AG08396 (cell line): ENCODE results near the gene MAGEB18.

ENCODE experiments used
- DNase-seq: peaks from one replicate; pipeline ENCODE4 v3.0.0; 2012; ENCODE audit warnings: low spot score, mixed read lengths

MAGEB18 gene

DNA sequence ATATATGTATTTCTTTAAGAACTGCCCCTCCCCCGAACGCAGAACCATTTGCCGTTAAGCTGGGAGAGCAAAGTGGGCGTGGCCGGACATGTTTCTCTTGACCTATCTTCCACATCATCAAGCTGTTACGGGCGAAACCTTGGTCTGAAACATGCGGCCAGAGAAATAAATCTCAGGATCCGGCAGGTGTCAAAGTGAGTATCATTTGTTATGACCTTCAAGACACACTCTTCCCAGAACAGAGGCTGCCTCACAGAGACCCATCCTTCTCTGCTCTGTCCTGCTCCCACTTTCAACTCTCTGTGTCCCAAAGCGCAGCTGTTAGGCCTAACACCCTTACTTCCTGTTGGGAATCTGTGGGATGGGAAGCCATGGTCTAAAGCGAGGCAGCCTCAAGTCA is at the start of gene MAGEB18:
TSS of gene MAGEB18 (plus strand) at position 70 of the 400 bp plus-strand sequence. CDS start 643 bp downstream, outside the sequence.
- no peak for DNase-seq

DNA sequence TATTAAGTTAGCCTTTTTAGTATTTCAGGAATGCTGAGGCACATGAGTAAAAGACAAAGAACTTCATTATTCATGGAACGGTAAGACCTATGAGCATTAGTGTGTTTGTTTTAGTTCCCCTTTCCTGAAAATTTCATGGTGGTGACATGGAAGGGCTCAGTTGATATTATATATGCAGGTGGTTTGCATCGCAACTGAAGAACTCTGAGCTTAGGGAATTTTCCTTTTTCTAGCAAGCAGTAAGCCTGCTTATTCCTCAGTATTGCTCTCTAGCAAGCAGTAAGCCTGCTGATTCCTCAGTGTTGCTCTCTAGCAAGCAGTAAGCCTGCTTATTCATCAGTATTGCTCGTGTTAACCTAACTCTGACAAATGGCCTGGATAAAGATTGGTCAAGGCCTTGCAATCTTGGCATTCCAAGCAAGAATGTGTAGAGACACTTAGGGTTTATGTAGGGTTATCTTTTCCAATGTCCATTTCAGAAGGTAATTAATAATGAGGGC is 37.7 kb upstream of the MAGEB18 start:
- DNase-seq, result no peak

DNA sequence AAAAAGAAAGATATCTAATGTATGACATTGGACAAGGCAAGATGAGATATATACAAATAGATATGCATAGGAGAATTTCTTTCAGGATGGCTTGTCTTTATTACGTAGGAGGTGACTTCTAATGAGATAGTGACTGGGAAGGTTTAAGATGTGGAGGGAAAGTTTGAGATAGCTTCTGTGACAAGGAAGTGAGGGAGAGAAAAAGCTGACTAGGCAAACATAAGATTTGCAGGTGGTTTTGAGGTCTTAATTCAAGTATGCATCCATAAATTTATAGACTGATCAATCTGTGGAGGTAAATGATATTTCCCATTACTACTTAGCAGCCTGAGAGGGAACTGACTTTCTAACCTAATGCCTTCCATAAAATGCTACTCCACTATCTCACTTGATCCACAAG is 29.0 kb upstream of the MAGEB18 start:
- DNase-seq, result no peak

DNA sequence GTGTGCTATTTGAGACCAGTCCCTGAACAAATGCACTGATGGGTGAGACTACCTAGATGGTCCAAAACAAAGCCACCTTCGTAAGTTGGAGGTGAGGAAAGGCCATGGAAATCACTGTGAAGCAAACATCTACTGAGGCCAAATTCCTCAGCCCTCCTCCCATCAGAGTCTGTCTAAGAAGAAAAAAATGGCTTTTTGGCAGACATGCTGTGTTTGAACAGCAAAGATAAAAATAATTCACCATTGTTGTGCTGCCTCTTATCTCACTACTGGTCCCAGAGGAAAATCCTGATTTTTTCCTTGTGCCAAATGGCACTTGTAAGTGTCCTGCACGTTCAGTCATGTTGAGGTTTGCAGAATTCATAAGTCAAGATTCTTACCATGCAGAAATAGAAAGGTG is 7.9 kb downstream of the MAGEB18 start:
- DNase-seq, result no peak

DNA sequence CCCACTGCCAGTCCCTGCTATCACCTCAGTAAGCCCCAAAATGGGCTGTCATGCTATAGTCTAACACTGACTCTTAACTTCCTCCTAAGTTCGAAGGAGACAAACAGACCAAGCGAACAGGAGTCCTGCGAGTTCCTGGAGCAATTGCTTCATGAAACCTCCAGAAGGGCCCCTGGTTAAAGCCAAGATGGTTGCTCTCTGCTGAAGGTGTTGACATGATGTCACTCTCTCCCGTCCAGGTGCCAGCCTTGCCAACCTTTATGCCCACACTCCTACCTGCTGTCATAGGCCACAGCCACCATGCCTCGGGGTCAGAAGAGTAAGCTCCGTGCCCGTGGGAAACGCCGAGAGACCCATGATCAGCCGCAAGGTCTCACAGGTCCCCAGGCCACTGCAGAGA is 22.2 kb downstream of the MAGEB18 start, which contains the start of gene MAGEB6B:
TSS of gene MAGEB6B (plus strand) at position 301 of the 400 bp plus-strand sequence. CDS start at position 301, 0 bp downstream.
- DNase-seq, result no peak
